ENCODE measurements around the gene CDKN1A.

- no peak for TF ChIP-seq ZBTB34 (CRISPR knock-in tag; IDR thresholded peaks at IDR 0.05)
- TF ChIP-seq GATAD2B (IDR thresholded peaks at IDR 0.05; ENCODE audit: borderline replicate concordance), result no peak
- TF ChIP-seq ZBTB8A (IDR thresholded peaks at IDR 0.05; ENCODE audit: partially characterized antibody), result no peak
- TF ChIP-seq PHF20 (IDR thresholded peaks at IDR 0.05; ENCODE audit: partially characterized antibody), result no peak
- TF ChIP-seq SMAD4 (CRISPR knock-in tag; conservative IDR thresholded peaks at IDR 0.05), result no peak
Observed at GRCh38 chr6:36686668-36687513, 8.4 kb downstream of the CDKN1A start.

Data from K562 (cell line).